Brain microvascular endothelial cell (primary cell): ENCODE results near the gene LRRTM4.

ENCODE experiments used
- DNase-seq: peaks from one replicate; pipeline ENCODE4 v3.0.0-alpha.2; 2020
- H3K27ac ChIP-seq: fragments of 250-450 bp; sonication (Bioruptor Pico); 2 replicates; pipeline ENCODE4 v1.5.1; 2020; ENCODE audit warnings: mild to moderate bottlenecking, moderate library complexity
- H3K27me3 ChIP-seq: fragments of 250-450 bp; sonication (Bioruptor Pico); replicated peaks from 2 replicates; pipeline ENCODE4 v1.5.1; 2020; ENCODE audit warnings: mild to moderate bottlenecking
- H3K36me3 ChIP-seq: fragments of 250-450 bp; sonication (Bioruptor Pico); replicated peaks from 2 replicates; pipeline ENCODE4 v1.5.1; 2020; ENCODE audit warnings: mild to moderate bottlenecking
- H3K4me3 ChIP-seq: 2 replicates; pipeline ENCODE4 v1.5.1; 2011; ENCODE audit warnings: low read depth, mild to moderate bottlenecking, control low read depth, low read length, moderate library complexity
- CTCF ChIP-seq: IDR thresholded peaks from 2 replicates; pipeline ENCODE4 v1.5.1; 2011; ENCODE audit warnings: low read depth, mild to moderate bottlenecking, moderate library complexity, low read length, control low read depth, inconsistent platforms; ENCODE audit errors: missing control alignments
- in situ Hi-C: cut with HindIII; loops from 2 replicates; pipeline ENCODE4 v1.10.0; 2017; ENCODE audit warnings: low sequenced_read_pairs, low pct_ligation_motif_present

LRRTM4 gene

GRCh38 chr2:76998152-76998551, 524.0 kb downstream of the LRRTM4 start:
- Histone ChIP-seq H3K27ac (no peak overlapping the region), H3K27me3 (no peaks in the 10 kb centered on the region), H3K4me3 (no peak overlapping the region), H3K36me3 (no peaks in the 10 kb centered on the region)
- in situ Hi-C loops = no loop called here
- no peak for TF ChIP-seq CTCF
- no peak for DNase-seq

- no peak for DNase-seq
- no peak for TF ChIP-seq CTCF
- H3K27ac ChIP-seq = no peak overlapping the region
- in situ Hi-C loops = no loop called here
- no peaks in the 10 kb centered on the region for H3K36me3 ChIP-seq
- no peak overlapping the region for H3K4me3 ChIP-seq
- H3K27me3 ChIP-seq = no peaks in the 10 kb centered on the region
Observed at GRCh38 chr2:76997296-76997695, 524.9 kb downstream of the LRRTM4 start.

DNA sequence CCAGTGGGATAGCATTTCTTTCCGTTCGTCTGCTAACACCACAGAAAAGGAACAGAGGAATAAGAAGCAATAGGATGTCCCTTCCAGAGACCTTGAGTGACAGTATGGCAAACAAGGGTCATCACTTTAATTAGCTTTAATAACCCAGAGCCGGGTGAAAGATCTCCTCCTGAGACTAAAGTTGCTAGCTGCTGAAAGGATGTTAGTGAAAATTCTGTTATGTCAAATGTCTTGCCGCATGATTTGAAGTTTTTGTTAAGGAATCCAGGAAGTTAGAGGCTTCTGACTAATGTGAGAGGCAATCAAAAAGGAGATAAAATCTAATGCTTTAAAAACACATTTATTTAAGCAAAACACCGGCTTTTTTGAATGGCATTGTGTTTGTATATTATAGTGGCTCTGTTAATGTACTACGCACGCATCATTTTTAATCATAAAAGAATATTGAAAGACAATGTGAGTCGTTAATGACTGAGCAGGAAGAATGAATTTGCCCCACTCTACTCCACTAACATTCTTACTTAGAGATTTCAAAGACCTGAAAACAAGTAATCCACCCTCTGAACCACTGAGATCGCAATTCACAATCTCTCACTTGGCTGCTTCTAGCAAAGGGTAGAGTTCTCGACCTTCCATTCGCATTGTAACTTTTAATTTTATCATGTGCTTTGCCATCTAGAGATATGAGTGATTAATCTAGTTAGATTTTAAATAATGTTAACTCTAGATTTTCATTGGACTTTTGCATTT, 536.6 kb downstream of the LRRTM4 start:
- no peak for DNase-seq
- in situ Hi-C loops = no loop called here
- no peak for TF ChIP-seq CTCF
- no peaks in the 10 kb centered on the region for H3K36me3 ChIP-seq
- no peak overlapping the region for H3K4me3 ChIP-seq
- H3K27ac ChIP-seq = no peak overlapping the region
- no peaks in the 10 kb centered on the region for H3K27me3 ChIP-seq

DNA sequence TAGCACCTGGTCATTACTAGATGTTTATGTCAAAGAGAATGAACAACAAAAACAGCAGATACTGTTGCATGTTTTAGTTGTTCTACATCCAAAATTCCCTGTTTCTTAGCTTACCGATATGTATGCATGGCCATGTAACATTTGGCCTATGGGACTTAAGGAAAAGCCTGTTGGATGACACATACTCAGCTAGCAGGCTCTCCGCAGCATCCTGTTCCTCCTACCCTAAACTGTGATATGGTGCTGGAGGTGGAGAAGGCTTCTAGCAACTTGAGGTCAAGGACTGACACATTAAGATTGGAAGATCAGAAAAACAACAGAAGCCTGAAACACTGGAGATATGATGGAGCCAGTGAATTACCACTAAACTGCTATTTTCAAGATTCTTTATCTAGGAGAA, 537.8 kb downstream of the LRRTM4 start:
- no peak for TF ChIP-seq CTCF
- DNase-seq = no peak
- no peak overlapping the region for H3K4me3 ChIP-seq
- H3K27me3 ChIP-seq = no peaks in the 10 kb centered on the region
- no peaks in the 10 kb centered on the region for H3K36me3 ChIP-seq
- no peak overlapping the region for H3K27ac ChIP-seq
- in situ Hi-C loops = no loop called here

- TF ChIP-seq CTCF = no peak
- Histone ChIP-seq H3K27me3 (no peaks in the 10 kb centered on the region), H3K4me3 (no peak overlapping the region), H3K36me3 (no peaks in the 10 kb centered on the region), H3K27ac (no peak overlapping the region)
- DNase-seq = no peak
- in situ Hi-C loops = no loop called here
Observed at GRCh38 chr2:76980067-76980787, 541.9 kb downstream of the LRRTM4 start.
